GM12878 (cell line): ENCODE data around the gene ADCY2.

ENCODE experiments used
- YY1 ChIP-seq: IDR thresholded peaks from 2 replicates; pipeline ENCODE4 v1.6.1; 2011; ENCODE audit warnings: low read depth, mild to moderate bottlenecking, low read length
- TF ChIP-seq, protein P1 (sequence below): IDR thresholded peaks from 2 replicates; pipeline ENCODE4 v1.6.1; 2011; ENCODE audit warnings: borderline replicate concordance, low read depth, mild to moderate bottlenecking, moderate library complexity, low read length; ENCODE audit not compliant: insufficient read depth, poor library complexity, severe bottlenecking

DNA sequence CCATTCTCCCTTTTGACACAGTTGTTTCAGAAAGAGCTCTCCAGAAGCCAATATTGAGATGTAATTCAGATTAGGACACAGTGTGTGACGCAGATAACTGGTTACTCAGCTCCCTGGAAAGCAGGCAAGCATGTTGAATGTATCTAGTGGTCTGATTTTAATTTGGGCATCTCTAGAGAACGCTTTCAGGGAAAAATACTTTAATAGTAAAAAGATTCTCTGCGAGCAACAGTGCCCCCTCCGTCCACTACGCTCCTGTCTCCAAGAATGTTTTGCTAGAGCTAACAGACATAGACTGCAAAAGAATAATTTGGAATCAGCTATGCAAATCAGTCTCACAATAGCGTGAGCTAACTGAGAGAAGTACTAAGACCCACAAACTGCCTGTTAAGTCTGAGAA, 431.7 kb downstream of the ADCY2 start:
- TF ChIP-seq, protein P1, sequence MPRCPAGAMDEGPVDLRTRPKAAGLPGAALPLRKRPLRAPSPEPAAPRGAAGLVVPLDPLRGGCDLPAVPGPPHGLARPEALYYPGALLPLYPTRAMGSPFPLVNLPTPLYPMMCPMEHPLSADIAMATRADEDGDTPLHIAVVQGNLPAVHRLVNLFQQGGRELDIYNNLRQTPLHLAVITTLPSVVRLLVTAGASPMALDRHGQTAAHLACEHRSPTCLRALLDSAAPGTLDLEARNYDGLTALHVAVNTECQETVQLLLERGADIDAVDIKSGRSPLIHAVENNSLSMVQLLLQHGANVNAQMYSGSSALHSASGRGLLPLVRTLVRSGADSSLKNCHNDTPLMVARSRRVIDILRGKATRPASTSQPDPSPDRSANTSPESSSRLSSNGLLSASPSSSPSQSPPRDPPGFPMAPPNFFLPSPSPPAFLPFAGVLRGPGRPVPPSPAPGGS, result no peak
- TF ChIP-seq YY1, result no peak
